OCI-LY1 (cell line): ENCODE measurements around the gene MEAK7.

Experiments
- H2AFZ ChIP-seq: fragments of 200-600 bp; sonication (generic), shearing (Covaris generic); 2 replicates; pipeline ENCODE4 v1.6.0; 2014; ENCODE audit warnings: antibody characterized with exemption, mild to moderate bottlenecking, low read length
- H3F3A ChIP-seq: fragments of 200-600 bp; sonication (generic), shearing (Covaris generic); 2 replicates; pipeline ENCODE4 v1.6.0; 2014; ENCODE audit warnings: mild to moderate bottlenecking, antibody characterized with exemption, low read length, moderate library complexity; ENCODE audit not compliant: insufficient read depth
- H3K27ac ChIP-seq: fragments of 200-600 bp; sonication (generic); 2 replicates; pipeline ENCODE4 v1.5.1; 2014; ENCODE audit warnings: low read length, mixed run types, mild to moderate bottlenecking, low read depth; ENCODE audit not compliant: poor library complexity, severe bottlenecking
- H3K27me3 ChIP-seq: fragments of 200-600 bp; sonication (generic); 2 replicates; pipeline ENCODE4 v1.6.0; 2014; ENCODE audit warnings: antibody characterized with exemption, mild to moderate bottlenecking, low read length, moderate library complexity; ENCODE audit not compliant: insufficient read depth
- H3K36me3 ChIP-seq: fragments of 200-600 bp; sonication (generic); 2 replicates; pipeline ENCODE4 v1.6.1; 2014; ENCODE audit warnings: mild to moderate bottlenecking, antibody characterized with exemption, low read length, moderate library complexity, mixed read lengths; ENCODE audit not compliant: insufficient read depth
- H3K4me1 ChIP-seq: fragments of 200-600 bp; sonication (generic); 2 replicates; pipeline ENCODE4 v1.5.1; 2014; ENCODE audit warnings: mild to moderate bottlenecking, low read length, moderate library complexity; ENCODE audit not compliant: insufficient read depth, severe bottlenecking
- H3K4me2 ChIP-seq: fragments of 200-600 bp; sonication (generic), shearing (Covaris generic); 2 replicates; pipeline ENCODE4 v1.6.1; 2014; ENCODE audit warnings: low read length
- H3K4me3 ChIP-seq: fragments of 200-600 bp; sonication (generic); 2 replicates; pipeline ENCODE4 v1.5.1; 2014; ENCODE audit warnings: low read length, low read depth, mild to moderate bottlenecking, mixed read lengths; ENCODE audit not compliant: poor library complexity, severe bottlenecking
- H3K79me2 ChIP-seq: fragments of 200-600 bp; shearing (Covaris generic); 2 replicates; pipeline ENCODE4 v1.6.1; 2016; ENCODE audit warnings: mixed run types, low read length, mixed read lengths; ENCODE audit not compliant: insufficient read depth
- H3K9ac ChIP-seq: fragments of 200-600 bp; sonication (generic), shearing (Covaris generic); 2 replicates; pipeline ENCODE4 v1.6.1; 2014; ENCODE audit warnings: mild to moderate bottlenecking, low read length, mixed read lengths
- H3K9me2 ChIP-seq: fragments of 200-600 bp; sonication (generic), shearing (Covaris generic); 2 replicates; pipeline ENCODE4 v1.6.1; 2014; ENCODE audit warnings: low read depth, mild to moderate bottlenecking, low read length, mixed read lengths
- H3K9me3 ChIP-seq: fragments of 200-600 bp; shearing (Covaris generic); 2 replicates; pipeline ENCODE4 v1.6.1; 2014; ENCODE audit warnings: low read length, mixed read lengths
- H4K20me1 ChIP-seq: fragments of 200-600 bp; sonication (generic), shearing (Covaris generic); 2 replicates; pipeline ENCODE4 v1.6.0; 2016; ENCODE audit warnings: mild to moderate bottlenecking, low read length; ENCODE audit not compliant: insufficient read depth
- EZH2 ChIP-seq: fragments of 200-600 bp; sonication (generic), shearing (Covaris generic); IDR thresholded peaks from 2 replicates; pipeline ENCODE4 v1.8.0; 2017; ENCODE audit warnings: borderline replicate concordance, mixed run types, mild to moderate bottlenecking, antibody characterized with exemption, low read length, moderate library complexity, mixed read lengths
- TF ChIP-seq, protein P1 (sequence below): fragments of 200-600 bp; sonication (generic), shearing (Covaris generic); IDR thresholded peaks from 2 replicates; pipeline ENCODE4 v1.5.1; 2017; ENCODE audit warnings: mild to moderate bottlenecking, antibody characterized with exemption, low read length, moderate library complexity, mixed read lengths

MEAK7 gene

DNA sequence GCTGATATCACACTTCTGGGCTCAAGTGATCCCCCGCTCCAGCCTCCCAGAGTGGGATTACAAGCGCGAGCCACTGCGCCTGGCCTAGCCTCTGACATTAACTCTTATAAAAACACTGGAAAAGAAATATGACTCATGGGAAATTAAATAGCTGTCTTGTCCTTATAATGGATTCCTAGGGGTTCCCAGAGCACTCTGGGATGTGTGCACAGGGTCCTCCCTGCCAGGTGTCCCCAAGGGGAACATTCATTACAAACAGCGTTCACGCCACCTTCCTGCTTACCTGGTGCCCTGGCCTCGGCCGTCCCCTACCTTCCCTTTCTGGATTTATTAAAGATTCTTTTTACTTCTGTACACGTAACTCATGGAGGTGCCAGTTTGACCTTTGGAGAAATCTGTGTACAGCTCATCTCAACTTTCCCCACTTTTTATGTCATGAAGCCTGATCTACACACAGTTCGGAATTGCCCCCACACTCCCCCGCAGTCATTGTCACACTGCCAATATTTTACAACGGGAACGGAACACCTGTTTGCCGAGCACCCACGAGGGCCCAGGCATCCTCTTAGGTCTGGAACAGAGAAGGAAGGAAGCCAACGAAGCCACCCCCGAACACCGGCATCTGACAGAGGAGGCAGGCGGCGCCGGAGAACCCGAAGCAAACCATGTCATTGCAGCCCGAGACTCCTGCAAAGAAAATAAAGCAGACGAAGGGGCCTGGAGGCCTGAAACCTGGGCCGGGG is 39.7 kb upstream of the MEAK7 start:
- Histone ChIP-seq H3K27ac (no peak overlapping the region), H3K9me2 (no peaks in the 10 kb centered on the region), H3F3A (no peaks in the 10 kb centered on the region), H2AFZ (no peak overlapping the region), H3K4me2 (no peak overlapping the region), H3K4me3 (no peak overlapping the region), H3K9ac (no peak overlapping the region), H3K79me2 (no peaks in the 10 kb centered on the region), H3K36me3 (no peaks in the 10 kb centered on the region), H4K20me1 (no peaks in the 10 kb centered on the region), H3K9me3 (no peaks in the 10 kb centered on the region), H3K27me3 (peaks cover 4% of the 10 kb centered on the region; the same call in 1 of the 2 replicates), H3K4me1 (peaks cover 3% of the 10 kb centered on the region)
- TF ChIP-seq, protein P1, sequence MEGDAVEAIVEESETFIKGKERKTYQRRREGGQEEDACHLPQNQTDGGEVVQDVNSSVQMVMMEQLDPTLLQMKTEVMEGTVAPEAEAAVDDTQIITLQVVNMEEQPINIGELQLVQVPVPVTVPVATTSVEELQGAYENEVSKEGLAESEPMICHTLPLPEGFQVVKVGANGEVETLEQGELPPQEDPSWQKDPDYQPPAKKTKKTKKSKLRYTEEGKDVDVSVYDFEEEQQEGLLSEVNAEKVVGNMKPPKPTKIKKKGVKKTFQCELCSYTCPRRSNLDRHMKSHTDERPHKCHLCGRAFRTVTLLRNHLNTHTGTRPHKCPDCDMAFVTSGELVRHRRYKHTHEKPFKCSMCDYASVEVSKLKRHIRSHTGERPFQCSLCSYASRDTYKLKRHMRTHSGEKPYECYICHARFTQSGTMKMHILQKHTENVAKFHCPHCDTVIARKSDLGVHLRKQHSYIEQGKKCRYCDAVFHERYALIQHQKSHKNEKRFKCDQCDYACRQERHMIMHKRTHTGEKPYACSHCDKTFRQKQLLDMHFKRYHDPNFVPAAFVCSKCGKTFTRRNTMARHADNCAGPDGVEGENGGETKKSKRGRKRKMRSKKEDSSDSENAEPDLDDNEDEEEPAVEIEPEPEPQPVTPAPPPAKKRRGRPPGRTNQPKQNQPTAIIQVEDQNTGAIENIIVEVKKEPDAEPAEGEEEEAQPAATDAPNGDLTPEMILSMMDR, result no peak
- no peak for TF ChIP-seq EZH2

DNA sequence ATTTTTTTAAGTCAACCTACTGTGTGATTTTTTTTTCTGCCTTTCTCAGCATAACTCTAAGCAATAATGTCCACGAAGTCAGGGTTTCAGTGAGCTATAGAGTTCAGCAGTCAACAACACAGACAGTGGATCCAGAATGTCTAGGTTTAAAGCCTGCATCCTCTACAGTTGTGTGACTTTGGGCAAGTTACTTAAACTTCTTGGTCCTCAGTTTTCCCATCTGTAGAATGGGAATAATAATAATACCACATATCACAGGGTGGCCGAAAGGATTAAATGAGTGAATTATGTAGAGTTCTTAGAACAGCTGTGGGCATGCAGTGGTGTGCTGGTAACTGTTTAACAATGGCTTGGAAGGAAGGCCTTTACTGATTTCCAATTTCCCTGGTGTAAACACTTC is 38.8 kb upstream of the MEAK7 start:
- Histone ChIP-seq H3K27ac (no peak overlapping the region), H3K4me2 (no peak overlapping the region)

DNA sequence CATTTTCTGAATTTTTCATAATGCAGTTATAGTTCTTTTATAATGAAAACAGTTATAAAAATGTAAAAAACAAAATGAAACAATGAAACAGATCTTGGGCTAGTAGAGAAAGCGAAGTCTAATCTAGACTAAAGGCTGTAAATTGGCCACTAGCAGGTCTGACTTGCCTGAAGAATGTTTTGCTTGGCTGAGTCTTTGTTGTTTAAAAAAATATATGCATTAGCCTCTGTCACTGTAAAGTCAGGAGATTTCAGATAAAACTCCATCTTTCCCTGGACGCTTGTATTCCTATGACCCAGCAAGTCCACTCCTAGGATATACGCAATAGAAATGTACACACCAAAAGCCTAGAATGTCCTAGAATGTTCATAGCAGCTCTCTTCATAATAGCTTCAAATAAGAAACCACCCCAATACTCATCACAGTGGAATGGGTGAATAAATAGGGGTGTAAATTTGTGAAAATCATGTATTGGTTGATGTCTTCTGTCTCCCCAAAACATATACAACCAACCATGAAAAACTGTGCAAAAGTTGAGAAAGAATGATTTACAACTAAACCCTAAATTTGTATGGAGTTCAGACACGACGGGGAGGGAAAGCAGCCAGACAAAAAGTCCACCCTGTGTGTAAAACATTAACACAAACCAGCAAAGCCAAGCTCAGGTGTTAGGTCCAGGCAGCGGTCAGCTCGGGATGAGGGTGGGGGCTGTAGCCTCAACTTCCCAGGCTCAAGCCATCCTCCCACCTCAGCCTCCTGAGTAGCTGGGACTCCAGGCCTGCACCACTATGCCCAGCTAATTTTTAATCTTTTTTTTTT is 37.7 kb upstream of the MEAK7 start:
- H3K27me3 ChIP-seq, result peaks cover 4% of the 10 kb centered on the region; the same call in 1 of the 2 replicates
- no peaks in the 10 kb centered on the region for H3K4me1 ChIP-seq

More for the DNA sequence above, 38.8 kb upstream of the MEAK7 start:
- H3K36me3 ChIP-seq, result no peaks in the 10 kb centered on the region
- H3F3A ChIP-seq, result no peaks in the 10 kb centered on the region
- no peak overlapping the region for H3K4me3 ChIP-seq
- H2AFZ ChIP-seq, result no peak overlapping the region
- H3K27me3 ChIP-seq, result peaks cover 4% of the 10 kb centered on the region; the same call in 1 of the 2 replicates
- TF ChIP-seq EZH2, result no peak
- TF ChIP-seq, protein P1, result no peak
- H3K79me2 ChIP-seq, result no peaks in the 10 kb centered on the region
- H3K9ac ChIP-seq, result no peak overlapping the region
- no peaks in the 10 kb centered on the region for H4K20me1 ChIP-seq
- H3K4me1 ChIP-seq, result no peaks in the 10 kb centered on the region
- H3K9me3 ChIP-seq, result no peaks in the 10 kb centered on the region
- no peaks in the 10 kb centered on the region for H3K9me2 ChIP-seq

More for the DNA sequence above, 37.7 kb upstream of the MEAK7 start:
- Histone ChIP-seq H3K9me3 (no peaks in the 10 kb centered on the region), H2AFZ (no peak overlapping the region), H3K36me3 (no peaks in the 10 kb centered on the region), H3K4me2 (no peak overlapping the region), H3K27ac (no peak overlapping the region), H3K9ac (no peak overlapping the region), H3K4me3 (no peak overlapping the region), H4K20me1 (no peaks in the 10 kb centered on the region), H3F3A (no peaks in the 10 kb centered on the region), H3K79me2 (no peaks in the 10 kb centered on the region), H3K9me2 (no peaks in the 10 kb centered on the region)
- TF ChIP-seq, protein P1, result no peak
- TF ChIP-seq EZH2, result no peak
